T-helper 1 cell treated with Interleukin-12 subunit alpha and Interleukin-12 subunit beta and Interleukin-4 antibody, amounts not matched to agents 30 ng/mL and 1 ng/mL, for 36 hours (primary cell): Measurements from ENCODE around the gene S100A3. TPM values are rescaled to one million over a fixed set of nuclear protein-coding genes. Genes with fewer than 3 reads are reported as not detected.

Experiments
- intact Hi-C: fragments of 100-400 bp; cut with micrococcal nuclease; formaldehyde crosslinking; loops from one replicate; pipeline ENCODE4 v1.15.1; 2024
- total RNA-seq: library from RNA; stranded (reverse); gene quantifications from 2 replicates; pipeline ENCODE4 v1.2.3, GENCODE V29; 2022

Gene S100A3
- total RNA-seq, 1 donor from 2014 or later: not detected

GRCh38 chr1:153515504-153516394, 33.3 kb downstream of the S100A3 start:
- intact Hi-C loops: no loop called here

GRCh38 chr1:153513666-153514065, 35.4 kb downstream of the S100A3 start:
- intact Hi-C loops: loop anchor here (5.0 kb wide), 1 partner anchor 214 kb away; the partner anchor contains the start of gene INTS3

- intact Hi-C loops: loop anchor here (5.0 kb wide), 1 partner anchor 214 kb away; the partner anchor contains the start of gene INTS3
Observed at GRCh38 chr1:153513023-153513422, 36.0 kb downstream of the S100A3 start.

- intact Hi-C loops: loop anchor here (1.0 to 5.0 kb wide), 7 partner anchors 24 to 238 kb away; partner anchors contain the start of genes ILF2, INTS3 and S100A6
Observed at GRCh38 chr1:153510984-153511410, 38.1 kb downstream of the S100A3 start.

- intact Hi-C loops: loop anchor here (2.0 to 5.0 kb wide), 2 partner anchors 161 to 217 kb away; partner anchors contain the start of genes ILF2 and INTS3
Observed at GRCh38 chr1:153509729-153510354, 39.2 kb downstream of the S100A3 start.

- intact Hi-C loops: no loop called here
Observed at GRCh38 chr1:153509036-153509435, 40.0 kb downstream of the S100A3 start.

GRCh38 chr1:153507926-153508583, 41.0 kb downstream of the S100A3 start:
- intact Hi-C loops: no loop called here

GRCh38 chr1:153506831-153507413, 42.1 kb downstream of the S100A3 start:
- intact Hi-C loops: no loop called here

- intact Hi-C loops: no loop called here
Observed at GRCh38 chr1:153506386-153506785, 42.7 kb downstream of the S100A3 start.

- intact Hi-C loops: no loop called here
Observed at GRCh38 chr1:153505576-153505975, 43.5 kb downstream of the S100A3 start.

- intact Hi-C loops: no loop called here
Observed at GRCh38 chr1:153503766-153504165, 45.3 kb downstream of the S100A3 start.

GRCh38 chr1:153498746-153499145, 50.3 kb downstream of the S100A3 start:
- intact Hi-C loops: no loop called here

Other genes starting within 250 kb of the S100A3 start
- not detected in 2 replicates for gene PGLYRP3, start 236.3 kb downstream of the S100A3 start, total RNA-seq
- gene PGLYRP4, start 200.4 kb downstream of the S100A3 start, total RNA-seq: not detected in 2 replicates
- gene S100A9, start 191.4 kb downstream of the S100A3 start, total RNA-seq: 2.4 and 3.9 TPM in 2 replicates
- gene S100A12, start 173.6 kb downstream of the S100A3 start, total RNA-seq: not detected in 2 replicates
- gene S100A8, start 158.2 kb downstream of the S100A3 start, total RNA-seq: not detected in 2 replicates
- not detected in 2 replicates for gene S100A7A, start 132.7 kb downstream of the S100A3 start, total RNA-seq
- not detected in 2 replicates for gene S100A7, start 88.6 kb downstream of the S100A3 start, total RNA-seq
- gene S100A6, start 13.3 kb downstream of the S100A3 start, total RNA-seq: 410 and 418 TPM in 2 replicates
- 2.6 and 3.9 TPM in 2 replicates for gene S100A5, start 8.3 kb downstream of the S100A3 start, total RNA-seq
- 762 and 767 TPM in 2 replicates for gene S100A4, start 3.5 kb downstream of the S100A3 start, total RNA-seq
- gene S100A2, start 16.6 kb upstream of the S100A3 start, total RNA-seq: 0.78 TPM in 1 of 2 replicates, not detected in the other
- not detected in 2 replicates for gene S100A16, start 63.9 kb upstream of the S100A3 start, total RNA-seq
- gene S100A14, start 67.1 kb upstream of the S100A3 start, total RNA-seq: not detected in 2 replicates
- gene S100A13, start 78.2 kb upstream of the S100A3 start, total RNA-seq: 2.4 and 5.1 TPM in 2 replicates
- gene S100A1, start 79.2 kb upstream of the S100A3 start, total RNA-seq: not detected in 2 replicates
- gene CHTOP, start 84.8 kb upstream of the S100A3 start, total RNA-seq: 103 and 105 TPM in 2 replicates
- gene SNAPIN, start 109.4 kb upstream of the S100A3 start, total RNA-seq: 36.2 and 41.6 TPM in 2 replicates
- 184 and 186 TPM in 2 replicates for gene ILF2, start 121.7 kb upstream of the S100A3 start, total RNA-seq
- gene NPR1, start 129.4 kb upstream of the S100A3 start, total RNA-seq: not detected in 2 replicates
- 60.6 and 64.4 TPM in 2 replicates for gene INTS3, start 178.8 kb upstream of the S100A3 start, total RNA-seq
- 21.0 and 22.5 TPM in 2 replicates for gene SLC27A3, start 226.1 kb upstream of the S100A3 start, total RNA-seq